H1 (cell line): ENCODE data around the gene TIFAB. TPM values are rescaled to one million over a fixed set of nuclear protein-coding genes. Genes with fewer than 3 reads are reported as not detected.

Source experiments
- BACH1 ChIP-seq: IDR thresholded peaks from 2 replicates; pipeline ENCODE4 v1.6.1; 2012; ENCODE audit warnings: low read length, improper control_type of control experiment
- CHD2 ChIP-seq: IDR thresholded peaks from 2 replicates; pipeline ENCODE4 v1.6.1; 2012; ENCODE audit warnings: low read length, improper control_type of control experiment
- CTBP2 ChIP-seq: IDR thresholded peaks from 2 replicates; pipeline ENCODE4 v1.7.0; 2011; ENCODE audit warnings: borderline replicate concordance, mild to moderate bottlenecking, moderate library complexity, mixed read lengths, low read length; ENCODE audit not compliant: insufficient read depth, insufficient read length
- CTCF ChIP-seq, 3 experiments: IDR thresholded peaks; 1 replicate in 2 of 3; 2 replicates in 1 of 3; pipeline versions ENCODE4 v1.5.1 to v1.6.1; 2011; ENCODE audit warnings: low read length in 3 of 3, mild to moderate bottlenecking in 3 of 3, inconsistent platforms in 2 of 3, low read depth in 1 of 3, moderate library complexity in 1 of 3; ENCODE audit not compliant: insufficient read depth in 1 of 3; ENCODE audit errors: control extremely low read depth in 1 of 3
- EZH2 ChIP-seq: fragments of 200-600 bp; sonication (generic); IDR thresholded peaks from 2 replicates; pipeline ENCODE4 v1.7.1; 2012; ENCODE audit warnings: low read depth, mild to moderate bottlenecking, moderate library complexity, low read length, inconsistent platforms; ENCODE audit not compliant: severe bottlenecking
- FOSL1 ChIP-seq: IDR thresholded peaks from 2 replicates; pipeline ENCODE4 v1.6.1; 2011; ENCODE audit warnings: mild to moderate bottlenecking, low read depth, low read length, moderate library complexity; ENCODE audit not compliant: insufficient read depth
- GTF2F1 ChIP-seq: IDR thresholded peaks from 2 replicates; pipeline ENCODE4 v1.6.1; 2012; ENCODE audit warnings: low read depth, low read length, improper control_type of control experiment, borderline replicate concordance
- MAX ChIP-seq: IDR thresholded peaks from 2 replicates; pipeline ENCODE4 v1.6.1; 2012; ENCODE audit warnings: inconsistent platforms
- NANOG ChIP-seq: IDR thresholded peaks from 2 replicates; pipeline ENCODE4 v1.6.1; 2011; ENCODE audit warnings: low read length, low read depth, mild to moderate bottlenecking, inconsistent platforms; ENCODE audit not compliant: insufficient read depth, poor library complexity, severe bottlenecking
- POLR2AphosphoS5 ChIP-seq: IDR thresholded peaks from 2 replicates; pipeline ENCODE4 v1.6.1; 2011; ENCODE audit warnings: low read depth, low read length
- RAD21 ChIP-seq, 2 experiments: IDR thresholded peaks in 1 of 2; conservative IDR thresholded peaks in 1 of 2; 2 replicates each; pipeline ENCODE4 v1.6.1; 2011; ENCODE audit warnings: low read depth in 2 of 2, low read length in 2 of 2, improper control_type of control experiment in 1 of 2, inconsistent platforms in 1 of 2, mild to moderate bottlenecking in 1 of 2, moderate library complexity in 1 of 2
- RXRA ChIP-seq: IDR thresholded peaks from 2 replicates; pipeline ENCODE4 v1.6.1; 2011; ENCODE audit warnings: low read depth, mild to moderate bottlenecking, low read length, moderate library complexity; ENCODE audit not compliant: insufficient read depth
- SAP30 ChIP-seq: fragments of 300-600 bp; sonication (generic); IDR thresholded peaks from 2 replicates; pipeline ENCODE4 v1.7.1; 2012; ENCODE audit warnings: low read length, moderate library complexity, mild to moderate bottlenecking, inconsistent platforms; ENCODE audit not compliant: insufficient read depth, insufficient replicate concordance
- SIRT6 ChIP-seq: IDR thresholded peaks from one replicate; pipeline ENCODE4 v1.7.1; 2012; ENCODE audit warnings: low read length, inconsistent platforms
- SP1 ChIP-seq: IDR thresholded peaks from 2 replicates; pipeline ENCODE4 v1.6.1; 2011; ENCODE audit warnings: low read depth, low read length
- SP2 ChIP-seq: IDR thresholded peaks from 2 replicates; pipeline ENCODE4 v1.6.1; 2012; ENCODE audit warnings: mild to moderate bottlenecking, low read length, inconsistent platforms
- SRF ChIP-seq: IDR thresholded peaks from 2 replicates; pipeline ENCODE4 v1.6.1; 2011; ENCODE audit warnings: mild to moderate bottlenecking, low read depth, low read length, moderate library complexity
- TBP ChIP-seq: IDR thresholded peaks from 2 replicates; pipeline ENCODE4 v1.6.1; 2011; ENCODE audit warnings: low read depth, low read length, improper control_type of control experiment
- TEAD4 ChIP-seq: IDR thresholded peaks from 2 replicates; pipeline ENCODE4 v1.6.1; 2012; ENCODE audit warnings: low read depth, low read length, inconsistent platforms, mixed read lengths
- YY1 ChIP-seq: IDR thresholded peaks from 2 replicates; pipeline ENCODE4 v1.6.1; 2011; ENCODE audit warnings: low read depth, mild to moderate bottlenecking, low read length
- ZNF274 ChIP-seq: IDR thresholded peaks from 2 replicates; pipeline ENCODE4 v1.7.0; 2012; ENCODE audit warnings: low read length, borderline replicate concordance; ENCODE audit errors: extremely low read depth
- polyA plus RNA-seq, 7 experiments: library from polyadenylated mRNA; depleted of rRNA in 3 of 7; stranded (reverse) in 5 of 7; unstranded in 2 of 7; fragments of >200 nt in 5 of 7; fragments of 200-250 nt in 2 of 7; gene quantifications; 1 replicate in 5 of 7; 2 replicates in 1 of 7; 4 replicates in 1 of 7; pipeline versions ENCODE4 v1.2.1 to v1.2.3, GENCODE V29; 2011 to 2013; ENCODE audit warnings: missing spikeins in 2 of 7, mixed read lengths in 2 of 7
- total RNA-seq: library from RNA; stranded (reverse); fragmentation: NEBNext Ultra II Directional; extraction: Animal tissue kit (Norgen Biotek cat#: 25700); gene quantifications from 2 replicates; pipeline ENCODE4 v1.2.1, GENCODE V29; 2021

Gene TIFAB
- total and polyA plus RNA-seq, 2 of the 8 experiments (the other 6 are each of a cell fraction or from before 2014, with no cell fraction given), result not detected

DNA sequence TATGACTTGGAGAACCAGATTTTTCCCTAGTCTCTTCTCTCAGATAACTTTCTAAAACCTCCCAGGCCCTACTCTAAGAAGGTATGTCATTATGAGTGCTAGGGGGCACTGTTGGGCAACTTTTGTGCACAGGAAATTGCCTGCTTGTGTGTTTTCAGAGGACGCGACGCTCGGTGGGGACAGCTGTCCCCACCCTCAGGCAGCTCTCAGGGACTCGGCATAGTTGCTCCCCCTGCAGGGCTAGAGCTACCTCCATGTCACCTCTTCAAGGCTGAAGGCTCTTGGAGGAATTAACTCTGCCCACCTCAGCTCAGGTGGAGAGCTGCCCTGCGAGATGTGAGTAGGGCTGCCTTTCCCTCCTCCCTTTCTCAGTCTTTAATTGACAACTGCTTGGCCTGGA lies 10.2 kb upstream of the TIFAB start (continued):
- no peak for TF ChIP-seq SIRT6
- no peak for TF ChIP-seq BACH1
- TF ChIP-seq NANOG, result no peak
- no peak for TF ChIP-seq CHD2
- TF ChIP-seq SAP30, result no peak
- no peak for TF ChIP-seq RXRA
- no peak for TF ChIP-seq ZNF274
- peak; percentile 51 to 91 (median 82) for TF ChIP-seq CTCF (IDR thresholded peaks at IDR 0.05; ENCODE audit: control extremely low read depth in 1 of 3, insufficient read depth in 1 of 3, low read depth in 1 of 3, low read length in 3 of 3)
- TF ChIP-seq CTBP2, result no peak
- TF ChIP-seq MAX, result no peak
- no peak for TF ChIP-seq SRF
- no peak for TF ChIP-seq TBP
- peak; percentile 78 to 87 for TF ChIP-seq RAD21 (IDR thresholded peaks at IDR 0.05 in 1 of 2, conservative IDR thresholded peaks at IDR 0.05 in 1 of 2; ENCODE audit: low read depth in 2 of 2, low read length in 2 of 2)
- no peak for TF ChIP-seq GTF2F1
- 0 out of 2 replicates have a peak, but pooled peaks have one; percentile 29 for TF ChIP-seq SP1
- TF ChIP-seq TEAD4, result 0 out of 2 replicates have a peak, but pooled peaks have one; percentile 27
- TF ChIP-seq EZH2, result no peak
- TF ChIP-seq FOSL1, result no peak
- TF ChIP-seq SP2, result no peak
- TF ChIP-seq POLR2AphosphoS5, result no peak
- TF ChIP-seq YY1, result peak; percentile 72; the same call in 1 of the 2 replicates
